CD4-positive, alpha-beta T cell treated with Interleukin-4 for 4 hours (primary cell): ENCODE results near the gene DPF3.

ENCODE experiments used
- DNase-seq: peaks from one replicate; pipeline ENCODE4 v3.0.0-alpha.2; 2020

DPF3 gene

DNA sequence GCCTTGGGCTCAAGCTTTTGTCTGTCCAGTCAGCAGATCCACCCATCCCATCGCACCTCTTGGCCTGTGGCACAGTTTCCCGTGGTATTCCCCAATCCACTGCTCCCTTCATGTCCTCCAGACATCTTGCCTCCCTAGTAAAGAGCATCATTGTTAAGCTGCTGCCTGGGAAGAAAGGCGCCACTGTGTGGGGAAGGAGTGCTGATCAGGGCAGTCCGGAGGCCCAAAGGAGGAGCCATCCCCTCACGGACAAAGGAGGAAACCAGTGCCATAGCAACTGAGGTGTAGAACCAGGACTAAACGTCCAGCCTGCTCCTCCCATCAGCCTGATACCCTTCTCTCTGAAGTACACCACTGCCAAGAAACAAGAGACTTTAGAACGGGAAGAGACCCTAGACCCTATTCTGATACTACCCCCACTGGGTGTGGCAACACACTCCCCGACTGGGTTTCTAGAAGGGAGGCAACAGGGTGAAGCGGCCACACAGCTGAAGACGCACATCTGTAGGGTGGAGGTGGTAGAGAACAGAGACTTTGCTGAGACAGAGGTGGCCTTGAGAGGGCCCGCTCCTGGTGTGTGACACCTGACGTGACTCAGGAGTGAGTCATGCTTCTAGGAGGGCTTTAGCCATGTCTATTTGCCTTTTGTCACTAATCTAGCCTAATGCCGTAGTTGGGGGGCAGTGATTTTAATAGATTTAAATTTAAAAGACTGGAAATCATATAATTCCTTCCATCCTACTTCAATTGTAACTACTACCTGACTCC lies 185.0 kb downstream of the DPF3 start:
- DNase-seq, result no peak

DNA sequence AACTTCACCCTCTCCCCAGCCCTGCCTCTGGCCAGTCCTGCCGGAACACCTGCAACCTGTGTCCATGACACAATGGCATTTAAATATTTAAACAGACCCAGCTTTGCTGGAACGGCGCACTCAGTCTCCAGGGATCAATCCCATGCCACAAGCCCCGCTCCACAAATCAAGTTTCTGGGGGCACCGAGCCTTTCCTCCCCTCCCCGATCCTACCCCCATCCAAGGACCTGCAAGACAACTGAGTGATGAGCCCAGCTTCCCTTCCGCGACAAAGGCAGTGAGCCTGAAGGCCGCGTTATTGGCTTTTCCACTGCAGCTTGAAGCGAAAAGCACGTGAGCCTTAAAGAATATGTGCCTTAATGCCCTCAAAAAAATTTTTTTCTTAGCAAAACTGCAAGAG lies 185.7 kb downstream of the DPF3 start:
- no peak for DNase-seq

DNA sequence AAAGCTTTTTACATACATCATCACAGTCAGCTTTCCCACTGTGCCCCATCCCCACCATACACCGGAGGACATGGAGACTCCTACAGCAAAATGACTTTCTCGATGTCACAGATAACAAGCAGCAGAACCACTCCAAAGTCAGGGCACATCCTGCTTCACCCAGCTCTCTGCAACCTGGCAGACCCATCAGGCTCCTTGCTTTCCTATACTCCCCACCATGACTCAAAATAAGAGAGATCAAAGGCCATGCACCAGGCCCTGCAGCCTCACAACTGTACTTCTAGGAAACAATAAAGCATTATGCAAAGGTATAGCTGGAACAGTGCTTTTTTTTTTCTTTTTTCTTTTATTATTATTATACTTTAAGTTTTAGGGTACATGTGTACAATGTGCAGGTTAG lies 187.4 kb downstream of the DPF3 start:
- no peak for DNase-seq

DNA sequence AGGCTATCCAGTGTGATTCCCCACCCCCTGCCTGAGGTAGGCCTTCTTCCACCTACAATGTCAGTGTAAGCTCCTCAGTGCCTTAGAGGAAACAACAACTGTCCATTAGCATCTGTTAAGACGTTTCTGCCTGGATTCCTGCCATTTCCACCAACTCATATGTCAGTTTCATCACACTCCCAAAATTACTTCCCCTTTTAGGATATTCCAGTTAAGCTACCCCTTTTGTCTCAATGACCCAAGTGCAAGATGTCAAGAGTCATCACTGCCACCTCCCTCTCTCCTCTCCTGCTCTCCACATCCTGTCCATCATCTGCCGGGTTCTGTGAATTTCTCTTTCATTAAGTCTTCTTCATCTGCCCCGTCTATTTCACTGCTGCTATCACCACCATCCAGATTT lies 189.4 kb downstream of the DPF3 start:
- no peak for DNase-seq

DNA sequence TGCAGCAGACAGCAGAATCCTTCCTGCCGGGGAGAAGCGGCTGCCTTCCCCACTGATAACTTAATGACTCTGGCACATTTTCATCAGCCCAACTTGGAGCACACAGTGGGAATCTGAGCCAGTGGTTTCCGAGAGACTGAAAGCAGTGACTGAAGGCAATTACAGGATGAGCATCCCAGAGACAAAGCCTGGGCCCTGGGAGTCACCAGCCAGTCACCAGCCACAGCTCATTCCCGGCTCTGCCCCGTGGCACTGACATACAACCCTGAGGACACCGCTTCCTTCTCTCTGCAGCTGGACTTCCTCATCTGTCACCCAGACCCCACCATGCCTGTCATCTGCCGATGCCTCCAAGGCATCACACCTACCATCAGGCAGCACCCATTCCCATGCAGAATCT lies 192.3 kb downstream of the DPF3 start:
- no peak for DNase-seq

DNA sequence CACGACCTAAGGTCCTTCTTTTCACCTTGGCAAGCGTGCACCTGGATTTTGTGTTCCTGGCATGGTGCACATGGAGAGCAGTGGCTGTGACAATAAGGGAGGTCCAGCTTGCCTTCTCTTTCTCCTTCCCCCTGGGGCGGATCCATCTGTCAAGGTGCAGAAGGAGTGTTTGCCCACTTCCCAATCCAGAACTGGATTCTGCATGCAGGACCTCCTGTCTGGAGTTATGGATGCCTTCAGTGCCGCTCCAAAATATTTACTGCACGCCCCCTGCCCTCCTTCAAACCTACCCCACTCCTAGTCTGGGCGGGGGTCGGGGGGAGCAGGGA lies 192.7 kb downstream of the DPF3 start:
- DNase-seq, result no peak

DNA sequence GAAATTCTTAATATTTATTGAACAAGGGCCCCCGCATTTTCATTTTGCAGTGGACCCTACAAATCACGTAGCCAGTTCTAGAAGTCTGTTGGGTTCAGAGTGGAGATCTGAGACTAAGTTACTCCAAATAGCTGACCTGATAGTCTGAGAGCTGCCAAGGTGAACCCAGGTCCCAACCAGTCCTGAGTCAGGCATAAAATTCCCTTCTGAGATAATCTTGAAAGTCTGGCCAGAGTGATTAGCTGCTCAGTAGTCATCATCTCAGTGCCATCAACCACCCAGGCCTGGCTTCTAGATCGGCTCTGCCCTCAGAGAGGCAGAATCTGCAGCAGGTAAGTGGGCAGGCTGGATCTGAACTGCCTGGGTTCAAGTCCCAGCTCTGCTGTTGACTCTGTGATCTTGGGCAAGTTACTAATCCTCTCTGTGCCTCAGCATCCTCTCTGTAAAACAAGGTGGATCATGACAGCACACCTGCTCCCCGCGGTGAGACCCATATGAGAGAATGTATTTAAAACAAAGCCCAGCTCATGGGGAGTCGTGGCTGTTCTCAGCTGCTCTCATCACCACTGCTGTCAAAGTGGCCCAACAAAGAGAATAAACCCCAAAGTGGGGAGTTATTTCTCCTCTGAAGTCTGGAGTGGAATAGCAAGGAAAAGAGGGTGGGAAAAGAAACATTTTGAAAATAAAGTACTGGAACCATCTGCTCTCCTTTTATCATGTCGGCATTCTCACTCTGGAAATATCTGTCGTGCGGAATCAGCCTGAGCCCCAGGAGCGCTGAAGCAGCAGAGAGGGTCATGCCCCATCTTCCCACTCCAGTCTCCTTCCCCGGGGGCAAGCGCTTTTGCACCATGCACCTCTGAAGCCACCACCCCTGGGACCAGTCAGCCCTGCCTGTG lies 193.3 kb downstream of the DPF3 start:
- no peak for DNase-seq

DNA sequence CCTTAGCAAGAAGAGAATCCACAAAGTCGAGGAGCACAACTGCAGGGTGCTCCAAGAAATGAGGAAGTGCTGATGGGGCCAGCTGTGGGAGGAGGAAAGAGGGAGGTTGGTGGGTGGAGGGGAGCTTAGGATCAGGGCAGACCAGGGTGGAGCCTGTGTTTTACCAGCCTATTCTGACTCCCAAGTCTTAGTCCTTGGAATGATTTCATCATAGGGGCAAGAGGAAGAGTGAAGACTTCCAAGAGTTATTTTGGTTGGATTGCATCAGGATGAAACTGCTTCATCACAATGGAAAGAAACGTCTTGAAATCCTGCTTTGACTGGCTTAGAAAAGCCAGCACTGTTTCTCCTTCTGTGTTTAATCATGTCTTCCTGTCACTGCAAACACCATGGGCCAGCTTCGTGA lies 194.0 kb downstream of the DPF3 start:
- no peak for DNase-seq

DNA sequence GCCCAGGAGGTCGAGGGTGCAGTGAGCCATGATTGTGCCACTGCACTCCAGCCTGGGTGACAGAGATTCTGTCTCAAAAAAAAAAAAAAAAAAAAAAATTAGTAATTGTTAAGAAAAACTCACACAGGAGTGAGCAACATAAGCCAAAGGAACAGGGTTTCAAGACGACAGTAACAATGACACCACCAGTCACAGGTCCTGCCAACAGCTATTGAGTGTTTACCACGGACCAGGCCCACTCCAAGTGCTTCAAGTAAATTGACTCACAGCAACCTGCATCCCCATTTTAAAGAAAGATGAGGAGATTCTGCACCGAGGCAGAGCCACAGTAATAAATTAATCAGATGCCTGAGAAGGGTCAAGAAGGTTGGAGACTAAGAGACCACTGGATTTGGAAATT lies 194.5 kb downstream of the DPF3 start:
- no peak for DNase-seq

DNA sequence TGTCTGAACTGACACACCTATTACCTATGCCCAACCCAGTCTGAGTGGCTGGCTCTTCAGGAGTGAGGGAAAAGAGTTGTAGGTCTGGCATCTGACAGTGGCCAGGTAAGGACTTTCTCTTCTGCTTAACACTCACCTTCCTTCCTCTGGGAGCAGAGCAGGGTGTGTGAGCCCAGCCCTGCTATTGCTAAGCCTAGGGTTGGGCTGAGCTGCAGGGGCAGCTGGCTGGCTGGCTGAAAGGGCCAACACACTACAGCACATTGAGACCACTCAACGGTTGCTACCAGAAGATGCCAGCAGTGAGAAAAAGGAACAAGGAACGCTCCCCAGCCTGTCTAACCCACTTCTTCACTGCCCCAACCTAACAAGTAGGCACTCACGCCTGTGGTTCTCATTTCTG lies 201.2 kb downstream of the DPF3 start:
- no peak for DNase-seq

DNA sequence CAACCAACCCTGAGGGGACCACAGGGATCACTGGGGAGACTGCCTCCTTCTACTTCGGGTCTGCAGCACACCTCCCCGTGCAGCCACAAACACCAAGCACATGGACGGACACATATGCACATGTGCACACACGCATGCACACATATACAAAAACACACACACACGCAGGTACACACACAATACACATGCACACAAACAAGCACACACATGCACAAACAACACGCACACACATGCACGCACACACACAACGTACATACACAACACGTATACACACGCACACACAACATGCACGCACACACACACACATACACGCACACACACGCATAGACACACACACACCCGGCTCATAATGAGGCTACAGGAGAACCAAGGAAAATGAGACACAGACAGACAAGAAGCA lies 203.6 kb downstream of the DPF3 start:
- no peak for DNase-seq

DNA sequence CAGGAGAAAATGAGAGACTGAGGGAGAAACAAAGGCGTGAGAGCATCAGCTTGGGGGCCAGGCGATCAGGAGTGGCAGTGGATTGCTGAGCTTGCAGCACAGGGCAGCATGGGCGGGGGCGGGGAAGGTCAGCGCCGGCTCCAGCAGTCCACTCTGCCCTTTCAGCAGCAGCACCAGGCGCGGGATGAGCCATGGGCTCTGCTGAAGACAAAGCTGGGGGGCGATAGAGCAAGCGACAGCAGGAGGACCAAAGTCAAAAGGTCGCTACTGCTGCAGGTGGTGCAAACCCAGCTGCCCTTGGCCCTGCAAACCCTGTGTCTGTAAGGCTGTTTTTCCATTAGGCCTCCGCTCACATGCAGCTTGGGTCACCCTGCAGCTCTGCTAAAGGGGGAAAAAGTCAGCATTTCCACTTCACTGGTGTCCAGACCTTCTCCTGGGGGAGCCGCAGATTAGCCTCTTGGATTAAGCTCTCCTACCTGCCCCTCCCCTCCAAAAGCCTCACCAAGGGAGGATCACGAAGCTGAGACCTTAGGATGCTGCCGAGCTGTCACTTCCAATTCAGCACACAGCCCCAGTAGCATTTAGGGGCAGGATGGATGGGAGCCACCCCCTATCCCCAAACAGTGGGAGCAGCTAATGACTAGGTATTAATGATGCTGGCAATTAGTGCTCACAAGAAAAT lies 204.8 kb downstream of the DPF3 start:
- no peak for DNase-seq

DNA sequence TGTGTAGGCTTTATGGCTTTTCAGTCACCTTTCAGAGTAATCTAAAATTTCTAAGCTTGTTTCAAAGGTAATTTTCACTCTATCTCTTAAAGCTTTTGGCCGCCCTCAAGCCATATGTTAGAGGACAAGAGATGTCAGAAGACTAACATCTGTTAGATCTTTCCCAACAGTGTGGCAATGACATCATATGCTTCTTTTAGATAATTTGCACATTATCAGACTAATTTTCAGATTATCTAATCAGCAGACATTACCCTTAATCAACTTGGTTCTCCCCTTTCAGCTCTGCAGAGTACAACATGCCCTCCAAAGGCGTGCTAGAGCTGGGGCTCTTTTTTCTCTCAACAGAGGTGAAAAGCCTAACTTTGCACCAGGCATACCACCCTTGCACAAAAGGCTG lies 207.1 kb downstream of the DPF3 start:
- DNase-seq, result no peak

DNA sequence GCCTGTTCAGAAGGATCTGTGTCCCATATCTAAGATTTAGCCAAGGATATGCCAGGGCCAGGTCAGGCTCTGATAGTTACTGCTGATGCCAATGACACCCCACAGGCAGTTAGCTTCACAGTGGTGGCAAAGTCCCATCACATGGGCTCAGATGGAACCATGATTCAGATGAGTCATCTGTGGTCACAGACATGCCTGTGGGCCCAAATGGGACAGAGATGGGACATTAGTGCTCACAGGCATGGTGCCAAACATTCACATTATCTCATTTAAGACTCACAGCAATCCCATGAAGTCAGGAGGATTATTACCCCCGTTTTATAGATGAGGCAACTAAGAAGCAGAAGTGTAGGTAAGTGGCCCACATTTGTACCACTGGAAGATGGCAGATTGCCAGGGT lies 207.8 kb downstream of the DPF3 start:
- DNase-seq, result no peak

DNA sequence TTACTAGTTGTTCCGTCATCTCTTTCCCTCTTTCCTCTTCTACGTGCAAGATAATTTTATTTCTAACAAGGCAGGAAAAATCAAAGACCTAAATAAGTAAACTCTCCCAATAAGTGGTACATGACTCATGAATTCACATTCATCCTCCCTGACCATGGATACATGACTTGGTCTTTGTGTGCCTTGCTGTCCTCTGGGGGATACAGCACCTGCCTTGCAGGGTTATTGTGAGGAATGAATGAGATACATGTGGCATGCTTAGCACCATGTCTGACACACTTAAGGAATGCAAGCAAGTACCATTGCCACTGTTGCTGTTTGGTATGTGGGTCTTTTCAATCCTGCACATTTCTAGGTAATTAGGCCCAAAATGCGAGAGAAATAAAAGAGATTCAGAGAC lies 208.4 kb downstream of the DPF3 start:
- DNase-seq, result no peak

DNA sequence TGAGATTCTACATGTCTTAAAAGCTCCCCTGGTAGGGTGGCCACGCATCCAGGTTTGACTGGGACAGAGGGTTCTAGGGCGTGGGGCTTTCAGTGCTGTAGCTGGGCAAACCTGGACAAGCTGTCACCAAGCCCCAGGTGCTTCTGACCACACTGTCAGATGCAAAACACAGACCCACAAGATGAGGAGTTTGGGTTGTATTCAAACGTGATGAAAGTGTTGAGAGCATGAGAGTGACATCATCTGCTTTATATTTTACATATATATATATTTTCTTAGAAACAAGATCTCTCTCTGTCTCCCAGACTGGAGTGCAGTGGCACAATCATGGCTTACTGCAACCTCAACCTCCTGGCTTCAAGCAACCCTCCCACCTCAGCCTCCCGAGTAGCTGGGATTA lies 210.1 kb downstream of the DPF3 start:
- no peak for DNase-seq

DNA sequence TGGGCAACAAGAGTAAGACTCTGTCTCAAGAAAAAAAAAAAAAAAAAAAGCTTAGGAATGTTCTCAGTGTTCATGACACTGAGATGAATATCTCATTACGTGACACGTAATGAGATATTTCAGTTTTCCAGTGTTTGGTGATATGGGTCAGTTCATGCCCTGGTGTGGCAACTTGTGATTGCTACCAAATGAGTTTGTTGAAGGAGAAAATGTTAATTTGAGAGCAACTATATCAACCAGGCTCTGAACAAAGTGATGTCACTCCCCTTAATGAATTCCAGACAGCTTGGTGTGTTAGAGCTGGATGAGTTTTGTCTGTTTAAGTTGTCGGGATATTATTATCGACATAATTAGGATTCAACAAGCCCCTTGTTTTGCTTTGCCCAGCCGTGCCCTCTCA lies 211.7 kb downstream of the DPF3 start:
- no peak for DNase-seq

DNA sequence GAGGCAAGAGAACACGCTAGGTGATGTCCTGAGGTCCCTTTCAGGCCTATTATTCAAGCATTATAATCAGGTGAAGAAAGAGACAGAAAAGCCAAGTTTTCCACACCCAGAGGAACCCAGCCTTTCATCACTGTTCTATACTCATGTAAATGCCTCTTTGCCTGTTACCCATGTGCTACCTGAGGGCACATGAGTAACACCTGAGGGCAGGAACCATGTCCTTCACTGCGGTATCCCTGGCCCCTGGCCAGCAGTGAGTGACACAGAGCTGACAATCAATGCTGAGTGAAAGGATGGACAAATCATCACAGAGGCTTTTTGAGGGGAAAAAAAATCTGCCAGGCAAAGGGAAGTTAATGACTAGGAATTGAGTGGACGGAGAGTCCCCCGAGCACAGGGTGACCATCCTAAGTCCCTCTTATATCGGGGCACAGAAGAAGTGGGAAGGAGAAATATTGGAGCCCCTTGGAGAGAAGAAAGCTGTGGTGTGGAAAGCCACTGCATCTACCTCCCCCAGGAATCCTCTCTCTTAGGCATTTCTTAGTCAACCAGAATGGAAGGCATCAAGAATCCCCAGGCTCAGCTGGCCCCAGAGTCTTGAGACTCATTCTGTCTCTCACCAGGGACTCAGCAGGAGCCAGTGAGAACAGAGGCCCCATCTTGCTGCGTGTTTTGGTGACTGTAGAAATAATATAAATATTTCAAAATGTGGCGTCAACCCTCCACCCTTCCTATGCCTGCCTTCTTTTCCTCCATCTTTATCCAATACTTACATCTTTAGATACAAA lies 212.9 kb downstream of the DPF3 start:
- no peak for DNase-seq

DNA sequence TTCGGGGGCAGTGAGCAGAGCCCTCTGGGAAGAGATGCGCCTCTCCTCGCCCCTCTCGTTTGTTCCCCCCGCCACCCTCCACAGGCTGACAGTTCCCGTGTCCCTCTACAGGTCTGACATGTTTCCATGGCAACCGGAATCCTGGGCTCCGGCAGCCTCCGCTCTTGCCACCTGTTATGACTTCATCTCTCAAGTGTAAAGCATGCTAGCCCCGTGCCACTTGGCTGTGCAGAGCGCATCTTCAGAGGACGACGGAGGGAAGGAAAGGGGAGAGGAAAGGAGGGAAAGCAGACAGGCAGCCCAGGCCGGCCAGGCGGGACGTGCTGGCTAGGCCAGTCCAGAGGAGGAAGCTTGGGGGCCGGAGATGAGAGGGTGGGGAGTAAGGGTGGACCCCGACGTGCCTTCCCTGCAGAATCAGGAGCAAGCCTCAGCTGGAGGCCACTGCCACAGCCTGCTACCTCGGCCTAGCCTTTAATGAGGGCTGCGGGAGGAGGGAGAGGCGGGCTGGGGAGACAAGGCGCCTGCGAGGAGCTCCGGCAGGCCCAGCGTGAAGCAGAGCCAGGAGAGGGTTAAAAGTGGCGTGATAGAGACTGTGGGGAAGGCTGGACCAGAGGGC lies 214.3 kb downstream of the DPF3 start:
- no peak for DNase-seq

DNA sequence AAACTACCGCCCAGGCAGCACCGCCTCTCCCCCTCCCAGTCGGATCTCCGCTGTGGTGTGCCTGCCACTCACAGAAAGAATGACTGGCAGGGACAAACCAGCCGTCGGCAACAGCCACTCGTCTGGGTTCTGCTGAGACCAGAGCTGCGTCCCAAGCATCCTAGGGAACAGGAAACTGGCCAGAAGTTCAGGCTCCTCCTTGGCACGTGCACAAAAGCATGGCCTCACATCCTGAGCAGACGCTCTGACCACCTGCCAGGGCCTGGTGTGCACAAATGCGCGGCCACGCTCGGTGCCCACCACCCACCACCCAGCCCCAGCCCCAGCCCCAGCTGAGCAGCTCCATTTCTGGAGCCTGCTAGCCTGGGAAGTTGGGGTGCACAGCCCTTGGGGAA lies 214.8 kb downstream of the DPF3 start:
- no peak for DNase-seq

DNA sequence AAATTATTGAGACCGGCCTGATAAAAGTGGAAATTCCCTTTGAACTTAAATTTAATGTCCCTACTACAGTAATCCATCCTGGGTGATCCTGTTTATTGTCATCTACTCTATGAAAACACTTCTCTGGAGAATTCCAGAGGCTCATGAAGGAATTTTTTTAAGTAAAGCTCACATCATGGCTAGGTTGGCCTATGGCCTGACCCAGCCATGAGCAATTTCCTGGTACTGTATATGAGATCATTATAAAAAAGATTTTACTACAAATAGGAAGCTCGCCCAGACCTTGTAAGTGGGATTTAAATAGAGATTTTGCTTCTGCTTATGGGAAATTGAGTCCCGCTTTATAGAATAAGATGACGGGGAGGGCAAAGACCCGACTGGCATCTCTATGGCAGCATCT lies 215.5 kb downstream of the DPF3 start:
- DNase-seq, result no peak

DNA sequence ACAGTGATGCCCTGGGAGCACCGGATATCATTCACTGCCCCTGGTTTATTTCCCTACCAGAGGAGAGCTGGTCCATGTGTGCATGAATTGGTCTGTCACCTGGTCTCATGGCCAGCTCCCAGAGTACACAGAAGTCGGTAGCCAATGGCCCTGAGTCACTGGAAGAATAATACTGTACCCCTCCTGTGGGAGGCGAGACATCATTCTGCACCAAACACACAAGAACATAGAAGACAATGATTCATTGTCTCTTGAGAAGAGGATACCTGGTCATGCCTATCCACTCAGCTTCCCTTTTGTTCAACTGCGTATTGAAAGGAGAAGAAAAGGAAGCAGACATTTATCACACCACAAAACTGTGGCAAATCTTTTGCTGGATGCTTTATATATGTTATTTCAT lies 216.2 kb downstream of the DPF3 start:
- DNase-seq, result no peak

DNA sequence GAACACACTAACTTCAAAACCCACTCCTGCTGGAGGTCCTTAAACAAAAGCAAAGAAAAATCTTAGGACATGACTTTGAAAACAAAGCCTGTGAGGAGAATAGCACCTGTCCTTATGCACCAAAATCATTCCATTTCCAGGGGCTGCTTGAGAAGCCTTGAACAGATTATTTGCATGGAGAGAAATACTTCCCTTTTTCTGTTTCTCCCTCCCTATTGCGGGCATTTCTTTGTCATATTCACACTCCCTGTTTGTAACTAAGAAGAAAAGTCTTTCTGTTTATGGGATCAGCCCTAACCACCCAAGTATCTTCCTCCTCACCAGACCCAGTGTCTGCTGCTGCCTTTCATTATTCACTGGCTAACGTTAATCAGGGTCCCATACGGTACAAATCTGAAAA lies 218.8 kb downstream of the DPF3 start:
- no peak for DNase-seq
